Measurements from ENCODE around the gene TEAD1.
"Not testable (repeated sequence)": the region's sequence is repeated elsewhere in the genome, so short reads cannot be mapped to it uniquely, and the experiment has no call there.

TEAD1 gene

GRCh38 chr11:12871788-12872321, 197.6 kb downstream of the TEAD1 start:
- no peak for DNase-seq

- no peak for DNase-seq
These were observed 202.1 kb downstream of the TEAD1 start for GRCh38 chr11:12876340-12876739.

- DNase-seq = peak; percentile 7
These were observed 202.8 kb downstream of the TEAD1 start for GRCh38 chr11:12876988-12877387.

DNA sequence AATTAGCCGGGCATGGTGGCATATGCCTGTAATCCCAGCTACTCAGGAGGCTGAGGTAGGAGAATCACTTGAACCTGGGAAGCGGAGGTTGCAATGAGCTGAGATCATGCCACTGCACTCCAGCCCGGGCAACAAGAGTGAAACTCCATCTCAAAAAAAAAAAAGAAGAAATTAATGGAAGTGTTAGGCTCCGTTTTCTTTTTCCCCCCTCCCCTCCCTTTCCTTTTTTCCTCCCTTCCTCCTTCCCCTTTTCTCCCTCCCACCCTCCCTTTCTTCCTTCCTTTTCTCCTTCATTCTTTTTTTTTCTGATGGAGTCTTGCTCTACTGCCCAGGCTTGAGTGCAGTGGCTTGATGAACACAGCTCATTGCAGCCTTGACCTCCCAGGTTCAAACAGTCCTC, 203.3 kb downstream of the TEAD1 start:
- DNase-seq = not testable (repeated sequence)

DNA sequence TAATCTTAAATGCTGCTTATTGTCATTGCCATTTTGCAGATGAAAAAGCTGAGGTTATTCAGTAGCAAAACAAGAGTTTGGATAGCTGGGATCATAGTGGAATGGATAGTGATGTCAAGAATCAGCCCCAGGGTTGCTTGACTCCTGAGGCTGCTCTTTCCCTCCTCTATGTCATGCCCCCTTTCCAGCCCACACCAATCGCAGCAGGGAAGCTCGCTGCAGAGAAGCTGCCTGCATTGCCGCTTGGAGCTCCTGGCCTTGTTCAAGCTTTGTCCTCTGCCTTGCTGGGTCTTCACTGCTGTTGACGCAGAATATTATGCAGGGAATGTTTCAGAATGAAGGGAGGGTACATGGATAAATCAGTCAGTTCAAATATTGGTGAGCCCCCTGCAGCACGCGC, 206.1 kb downstream of the TEAD1 start:
- no peak for DNase-seq

- DNase-seq = no peak
These were observed 208.4 kb downstream of the TEAD1 start for GRCh38 chr11:12882670-12883069.

DNA sequence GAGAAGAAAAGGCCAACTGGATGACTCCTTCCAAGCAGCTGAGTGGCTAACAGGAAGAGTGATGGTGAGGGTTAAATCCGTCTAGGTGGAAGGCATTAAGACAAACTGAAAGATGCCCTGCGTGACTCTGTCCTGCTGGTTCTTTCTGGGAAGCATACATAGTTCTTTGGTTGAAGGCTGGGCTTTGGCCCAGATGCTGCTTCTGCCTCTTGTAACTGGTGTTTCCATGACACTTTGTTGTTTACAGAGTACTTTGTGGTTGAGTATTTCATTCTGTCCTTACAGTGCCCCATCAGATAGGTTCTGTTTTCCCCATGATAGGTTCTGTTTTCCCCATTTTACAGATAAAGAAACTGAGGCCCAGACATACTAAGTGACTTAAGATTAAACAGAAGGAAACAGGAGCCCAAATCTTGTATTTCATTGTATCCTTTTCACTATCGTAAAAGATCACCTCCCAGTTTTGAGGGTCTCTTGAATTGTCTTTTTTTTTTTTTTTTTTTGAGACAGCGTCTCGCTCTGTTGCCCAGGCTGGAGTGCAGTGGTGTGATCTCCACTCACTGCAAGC, 210.6 kb downstream of the TEAD1 start:
- DNase-seq = no peak

DNA sequence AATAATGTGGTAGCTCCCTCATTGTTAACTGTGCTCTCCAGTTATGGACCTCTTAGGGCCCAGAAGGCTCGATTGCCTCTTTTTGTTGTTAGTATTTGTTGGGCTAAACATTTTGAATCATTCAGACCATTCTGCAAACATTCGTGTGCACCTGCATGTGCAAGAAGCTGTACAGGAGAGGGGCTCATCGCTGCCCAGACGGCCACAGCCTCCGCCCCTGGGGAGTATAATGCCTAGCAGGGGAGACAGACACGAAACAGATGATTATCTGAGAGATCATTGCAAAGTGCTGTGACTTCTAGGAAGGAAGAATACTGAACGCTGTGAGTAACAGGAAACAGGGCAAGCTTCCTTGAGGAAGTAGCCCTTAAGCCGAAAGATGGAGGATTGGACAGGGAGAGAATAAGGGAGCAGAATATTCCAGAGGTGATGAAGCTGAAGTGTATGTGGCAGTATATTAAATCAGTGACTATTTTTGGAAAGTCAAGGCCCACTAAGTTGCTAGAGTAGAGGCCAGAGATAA, 211.6 kb downstream of the TEAD1 start:
- no peak for DNase-seq

DNA sequence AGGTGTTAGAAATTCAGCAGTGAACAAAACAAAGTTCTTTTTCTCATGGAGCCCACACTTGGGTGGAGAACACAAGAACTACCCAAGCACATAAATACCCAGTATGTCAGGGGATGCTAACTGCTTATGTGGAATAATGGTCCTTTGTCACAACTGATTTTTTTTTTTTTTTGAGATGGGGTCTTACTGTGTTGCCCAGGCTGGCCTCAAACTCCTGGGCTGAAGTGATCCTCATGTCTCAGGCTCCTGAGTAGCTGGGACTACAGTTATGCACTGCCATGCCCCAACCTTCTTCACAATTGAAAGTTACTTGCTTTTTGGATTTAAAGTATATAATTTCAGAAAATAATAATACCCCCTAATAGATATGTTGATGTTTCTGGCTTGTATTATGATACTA, 212.3 kb downstream of the TEAD1 start:
- DNase-seq = no peak

- DNase-seq = peak; percentile 84
These were observed 214.4 kb downstream of the TEAD1 start for GRCh38 chr11:12888525-12889158.

DNA sequence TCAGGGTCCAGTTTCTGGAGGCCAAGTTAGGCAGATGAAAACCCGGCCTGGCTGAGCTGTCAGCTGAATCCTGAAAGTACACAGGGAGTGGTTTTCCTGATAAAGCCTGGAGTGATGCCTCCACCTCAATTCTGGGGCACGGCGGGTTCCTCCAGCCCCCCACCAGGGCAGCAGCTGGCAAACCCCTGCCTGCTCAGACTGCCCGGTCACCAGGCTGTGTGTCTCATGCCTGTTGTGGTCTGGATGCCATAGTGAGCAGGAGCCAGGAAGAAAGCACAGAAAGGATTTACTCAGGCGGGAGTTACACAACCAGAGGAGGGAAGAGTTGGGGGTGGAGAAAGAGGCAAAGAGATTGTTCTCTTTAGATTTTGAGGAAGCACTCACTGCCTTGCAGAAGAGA, 215.0 kb downstream of the TEAD1 start:
- DNase-seq = peak; percentile 20

GRCh38 chr11:12890476-12890875, 216.3 kb downstream of the TEAD1 start:
- no peak for DNase-seq

DNA sequence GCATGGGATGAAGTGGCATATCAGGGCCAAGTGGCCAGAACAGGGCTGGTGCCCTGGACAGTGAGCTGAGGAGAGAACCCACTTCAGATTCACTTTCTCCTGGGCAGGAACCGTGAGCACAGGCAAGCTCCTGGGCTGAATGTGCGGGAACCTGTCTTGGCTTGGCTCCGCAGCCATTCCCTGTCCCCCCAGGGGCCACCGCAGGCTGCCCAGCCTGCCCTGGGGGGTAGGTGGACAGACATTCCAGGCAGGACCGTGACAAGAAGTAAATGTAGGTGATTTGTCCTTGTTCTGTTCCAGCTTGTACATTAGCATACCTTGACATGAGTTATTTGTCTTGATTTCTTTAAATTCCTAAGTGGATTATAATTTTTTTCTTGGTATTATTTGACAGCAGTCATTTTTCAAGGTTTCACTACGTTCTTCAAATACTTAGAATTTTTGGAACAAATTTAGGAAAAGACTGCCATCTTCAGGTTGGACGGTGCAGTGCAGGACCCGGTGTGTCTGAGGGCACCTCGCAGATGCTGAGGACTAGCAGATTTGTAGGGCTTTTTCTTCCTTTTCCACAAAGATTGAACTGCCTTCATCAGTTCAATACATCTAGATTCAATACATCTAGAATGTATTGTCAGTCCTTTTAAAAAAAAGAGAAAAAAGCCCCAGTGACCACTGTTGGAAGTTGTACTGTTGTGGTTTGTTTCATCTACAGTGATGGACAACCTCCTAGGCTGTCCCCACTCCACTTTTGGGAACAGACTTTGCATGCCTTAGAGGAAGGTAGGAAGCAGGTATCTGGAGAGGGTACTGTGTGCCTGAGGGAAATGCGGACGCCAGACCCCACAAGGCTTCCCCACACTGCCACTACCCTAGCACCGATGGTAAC, 219.8 kb downstream of the TEAD1 start:
- DNase-seq = peak; percentile 68

DNA sequence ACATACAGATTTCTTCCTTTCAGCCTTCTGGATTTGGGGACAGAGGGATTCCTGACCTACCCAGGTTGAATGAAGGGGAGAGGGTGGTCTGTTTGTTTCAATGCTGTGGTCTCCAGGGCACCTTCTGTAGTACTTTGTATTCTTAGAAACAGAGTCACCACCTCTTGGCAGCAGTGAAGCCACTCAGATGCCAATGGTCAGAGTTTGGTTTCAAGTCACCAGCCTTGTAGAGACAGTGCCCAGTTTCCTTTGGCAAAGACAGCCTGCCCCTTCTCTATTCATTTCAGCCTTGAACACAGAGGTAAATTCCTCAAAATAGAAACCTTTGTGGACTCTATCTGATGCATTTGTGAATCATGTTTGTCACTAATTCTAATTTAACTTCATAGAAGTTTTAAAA, 223.2 kb downstream of the TEAD1 start:
- DNase-seq = no peak

GRCh38 chr11:12897867-12898266, 223.6 kb downstream of the TEAD1 start:
- no peak for DNase-seq

GRCh38 chr11:12900496-12900895, 226.3 kb downstream of the TEAD1 start:
- DNase-seq = no peak

DNA sequence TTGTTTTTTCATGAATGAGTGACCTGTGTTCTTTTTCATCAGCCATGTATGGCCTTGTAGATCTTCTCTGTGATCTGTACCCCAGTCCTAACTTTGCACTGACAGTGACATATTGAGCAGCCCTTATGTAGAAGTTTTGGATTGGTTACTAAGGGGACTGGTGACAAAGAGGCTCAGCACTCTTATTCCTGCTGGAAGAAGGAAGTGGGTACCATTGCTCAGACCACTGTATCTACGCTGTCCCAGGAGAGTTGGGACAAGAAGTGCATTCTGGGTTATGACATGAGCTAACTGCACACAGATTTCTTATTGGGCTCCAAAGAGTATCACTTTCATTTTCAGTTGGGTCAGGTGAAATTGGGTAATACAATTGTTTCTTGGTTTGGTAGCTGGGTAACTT, 227.1 kb downstream of the TEAD1 start:
- DNase-seq = no peak

DNA sequence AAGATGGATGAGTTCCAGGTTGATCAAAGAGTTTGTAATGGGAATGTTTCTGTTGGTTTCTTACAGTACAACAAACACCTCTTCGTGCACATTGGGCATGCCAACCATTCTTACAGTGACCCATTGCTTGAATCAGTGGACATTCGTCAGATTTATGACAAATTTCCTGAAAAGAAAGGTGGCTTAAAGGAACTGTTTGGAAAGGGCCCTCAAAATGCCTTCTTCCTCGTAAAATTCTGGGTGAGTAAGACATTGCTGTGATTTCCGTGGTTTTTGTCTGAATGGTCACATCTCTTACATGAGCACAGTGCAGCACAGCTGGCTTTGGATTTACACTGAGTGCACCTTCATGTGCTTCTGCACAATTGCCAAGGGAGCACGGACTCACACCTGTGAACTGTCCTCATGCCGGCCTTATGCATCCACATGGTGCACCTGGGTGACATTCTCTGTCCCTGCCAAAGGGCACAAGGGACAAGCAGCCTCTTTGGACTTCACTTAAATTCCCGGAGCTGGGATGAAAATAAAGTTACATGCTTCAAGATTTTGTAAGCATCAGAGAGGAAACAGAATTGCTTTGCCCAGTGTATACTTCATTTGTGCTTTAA, 227.8 kb downstream of the TEAD1 start:
- DNase-seq = no peak

DNA sequence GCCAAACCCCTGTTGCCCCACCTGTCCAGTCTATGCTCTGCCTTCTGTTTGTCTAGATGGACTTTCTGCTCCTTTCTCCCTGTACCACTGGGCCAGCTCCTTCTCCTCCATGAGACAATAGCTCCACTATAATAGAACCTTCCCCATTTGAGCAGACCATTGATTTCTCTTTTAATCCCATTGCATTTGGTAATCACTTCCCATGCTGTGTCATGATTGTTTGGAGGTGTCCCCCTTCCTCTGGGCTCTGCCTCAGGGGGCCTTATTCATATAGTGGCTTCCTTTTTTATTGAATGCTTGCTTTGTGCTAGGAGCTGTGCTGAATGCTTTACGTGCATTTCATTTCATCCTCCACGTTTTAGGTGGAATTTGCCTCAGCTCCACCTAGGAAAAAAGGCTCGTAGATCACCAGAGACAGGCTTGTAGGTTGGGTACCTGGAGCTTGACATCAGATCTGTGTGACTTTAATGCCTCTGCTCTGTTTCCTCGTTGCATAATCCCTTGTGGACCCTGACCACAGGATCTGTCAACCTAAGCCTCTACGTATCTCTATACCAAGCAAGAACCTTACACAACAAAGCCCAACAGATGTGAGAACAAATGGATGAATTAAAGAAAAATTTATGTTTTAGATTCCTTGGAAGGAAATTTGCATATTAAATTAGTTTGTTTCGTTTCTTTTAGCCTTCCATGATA, 228.7 kb downstream of the TEAD1 start:
- DNase-seq = no peak

GRCh38 chr11:12905435-12905834, 231.2 kb downstream of the TEAD1 start:
- no peak for DNase-seq

GRCh38 chr11:12906501-12906900, 232.3 kb downstream of the TEAD1 start:
- DNase-seq = no peak

- DNase-seq = no peak
These were observed 235.7 kb downstream of the TEAD1 start for GRCh38 chr11:12909879-12910278.
